Right lobe of liver (tissue), 6 donors: ENCODE data around the gene PTP4A2. TPM values are rescaled to one million over a fixed set of nuclear protein-coding genes. Genes with fewer than 3 reads are reported as not detected.

Source experiments
- ATAC-seq, 4 donors: fragments of 200-7000 bp; cut with Tn5 transposase; one replicate each; pipeline ENCODE4 v1.9.1; 2020; ENCODE audit warnings: mild to moderate bottlenecking in 4 of 4, moderate library complexity in 4 of 4
- DNase-seq, 3 donors: peaks; one replicate each; pipeline ENCODE4 v3.0.0-alpha.2; 2020
- H3K27ac ChIP-seq, 3 donors: fragments of 200-600 bp; one replicate each; pipeline ENCODE4 v1.8.0; 2022
- H3K27me3 ChIP-seq, 2 donors: fragments of 200-600 bp; one replicate each; pipeline ENCODE4 v1.8.0; 2022
- H3K36me3 ChIP-seq, 4 donors: fragments of 200-600 bp; sonication (generic) in 1 of 4; one replicate each; pipeline versions ENCODE4 v1.5.1 to v1.8.0; 2017 to 2022; ENCODE audit warnings: control low read depth in 1 of 4
- H3K4me1 ChIP-seq, 4 donors: fragments of 200-600 bp; sonication (generic) in 1 of 4; one replicate each; pipeline versions ENCODE4 v1.5.1 to v1.8.0; 2017 to 2022; ENCODE audit warnings: control low read depth in 1 of 4
- H3K4me3 ChIP-seq, 3 donors: fragments of 200-600 bp; one replicate each; pipeline ENCODE4 v1.8.0; 2022
- H3K9me3 ChIP-seq, 4 donors: fragments of 200-600 bp; sonication (generic) in 1 of 4; one replicate each; pipeline versions ENCODE4 v1.5.1 to v1.8.0; 2017 to 2022; ENCODE audit warnings: control low read depth in 1 of 4
- POLR2A ChIP-seq: fragments of 450-650 bp; IDR thresholded peaks from one replicate; pipeline ENCODE4 v1.6.1; 2017; ENCODE audit warnings: antibody characterized with exemption, mild to moderate bottlenecking
- WGBS: methylation state at CpG from one replicate; pipeline ENCODE4 v1.1.6; 2018; ENCODE audit warnings: low coverage, low lambda C conversion rate; ENCODE audit not compliant: insufficient coverage; ENCODE audit errors: missing lambda C conversion rate; 5-methylcytosine and 5-hydroxymethylcytosine counted together
- intact Hi-C, 2 donors: fragments of 100-400 bp; cut with DNase I; formaldehyde crosslinking; loops; one replicate each; pipeline versions ENCODE4 v1.11.2 to v1.14.1; 2022
- total RNA-seq, 6 experiments: library from RNA; depleted of rRNA in 2 of 6; stranded (reverse); fragments of >200 nt in 2 of 6; fragmentation: NEBNext Ultra II Directional in 3 of 6; extraction: Animal tissue kit (Norgen Biotek cat#: 25700) in 3 of 6; gene quantifications; one replicate each; pipeline versions ENCODE4 v1.1.0 to v1.2.4, GENCODE V29; 2016 to 2023
- TF ChIP-seq, protein P1 (sequence below), 4 donors: fragments of 200-600 bp in 3 of 4; fragments of 450-650 bp in 1 of 4; IDR thresholded peaks; one replicate each; pipeline versions ENCODE4 v1.5.1 to v1.8.0; 2016 to 2022; ENCODE audit warnings: antibody characterized with exemption in 4 of 4, mild to moderate bottlenecking in 2 of 4
- donor health status: DM: no; HTN: yes; CAD: no.
- donor health status: DM: no; HTN: no; CAD: no.
- donor health status: DM: no; HTN: no; CAD: no.
- donor health status: DM: no; HTN: yes; CAD: no.
- donor health status: DM: no; HTN: yes; CAD: no.

PTP4A2 gene
- total RNA-seq, 6 experiments from 2014 or later: 66.3 to 143 (median 117) TPM

DNA sequence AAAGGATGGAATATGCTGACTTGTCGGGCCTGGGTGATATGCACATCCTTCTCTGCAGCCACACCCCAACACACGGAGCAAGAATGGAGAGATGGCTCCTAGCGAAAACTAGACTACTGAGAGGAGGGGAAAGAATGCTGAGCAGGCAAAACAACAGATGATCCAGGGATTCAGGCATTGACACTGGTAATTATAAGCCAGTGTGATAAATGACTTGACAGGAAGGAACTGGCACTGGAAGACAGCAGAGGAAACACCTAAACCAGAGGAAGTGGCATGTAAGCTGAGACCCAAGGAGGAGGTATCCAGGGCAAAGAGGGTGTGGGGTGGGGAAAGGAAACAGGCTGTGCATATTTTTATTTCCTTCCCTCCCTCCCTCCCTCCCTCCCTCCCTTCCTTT lies 43.8 kb upstream of the PTP4A2 start:
- DNase-seq: no peak
- H3K4me1 ChIP-seq: no peaks in the 10 kb centered on the region
- no peaks in the 10 kb centered on the region for H3K9me3 ChIP-seq
- ATAC-seq: peak in 2 of 4 donors; percentile 20 to 26
- no peaks in the 10 kb centered on the region for H3K27me3 ChIP-seq
- intact Hi-C loops: no loop called here
- H3K4me3 ChIP-seq: no peak overlapping the region
- WGBS: 34% methylated on average over 3 of the region's 3 CpGs
- no peak overlapping the region for H3K27ac ChIP-seq
- TF ChIP-seq POLR2A: no peak
- TF ChIP-seq, protein P1, sequence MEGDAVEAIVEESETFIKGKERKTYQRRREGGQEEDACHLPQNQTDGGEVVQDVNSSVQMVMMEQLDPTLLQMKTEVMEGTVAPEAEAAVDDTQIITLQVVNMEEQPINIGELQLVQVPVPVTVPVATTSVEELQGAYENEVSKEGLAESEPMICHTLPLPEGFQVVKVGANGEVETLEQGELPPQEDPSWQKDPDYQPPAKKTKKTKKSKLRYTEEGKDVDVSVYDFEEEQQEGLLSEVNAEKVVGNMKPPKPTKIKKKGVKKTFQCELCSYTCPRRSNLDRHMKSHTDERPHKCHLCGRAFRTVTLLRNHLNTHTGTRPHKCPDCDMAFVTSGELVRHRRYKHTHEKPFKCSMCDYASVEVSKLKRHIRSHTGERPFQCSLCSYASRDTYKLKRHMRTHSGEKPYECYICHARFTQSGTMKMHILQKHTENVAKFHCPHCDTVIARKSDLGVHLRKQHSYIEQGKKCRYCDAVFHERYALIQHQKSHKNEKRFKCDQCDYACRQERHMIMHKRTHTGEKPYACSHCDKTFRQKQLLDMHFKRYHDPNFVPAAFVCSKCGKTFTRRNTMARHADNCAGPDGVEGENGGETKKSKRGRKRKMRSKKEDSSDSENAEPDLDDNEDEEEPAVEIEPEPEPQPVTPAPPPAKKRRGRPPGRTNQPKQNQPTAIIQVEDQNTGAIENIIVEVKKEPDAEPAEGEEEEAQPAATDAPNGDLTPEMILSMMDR (IDR thresholded peaks at IDR 0.05): no peak
- no peaks in the 10 kb centered on the region for H3K36me3 ChIP-seq

DNA sequence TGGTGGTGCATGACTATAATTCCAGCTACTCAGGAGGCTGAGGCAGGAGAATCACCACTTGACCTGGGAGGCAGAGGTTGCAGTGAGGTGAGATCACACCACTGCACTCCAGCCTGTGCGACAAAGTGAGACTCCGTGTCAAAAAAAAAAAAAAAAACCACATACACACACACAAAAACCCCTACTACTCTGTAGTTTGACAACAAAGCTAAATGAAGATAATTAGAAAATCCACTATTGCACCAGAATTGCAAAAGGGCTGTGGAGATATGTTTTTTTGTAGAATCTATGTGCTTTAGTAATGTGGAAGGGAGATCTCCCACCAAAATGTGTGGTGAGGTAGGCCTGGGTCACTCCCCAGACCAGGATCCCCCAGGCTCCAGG lies 43.3 kb upstream of the PTP4A2 start:
- Histone ChIP-seq H3K4me1 (no peaks in the 10 kb centered on the region), H3K9me3 (no peaks in the 10 kb centered on the region), H3K27ac (no peak overlapping the region), H3K4me3 (no peak overlapping the region), H3K36me3 (no peaks in the 10 kb centered on the region), H3K27me3 (no peaks in the 10 kb centered on the region)
- 50% methylated on average over 1 of the region's 2 CpGs for WGBS
- intact Hi-C loops: no loop called here
- no peak for TF ChIP-seq POLR2A
- TF ChIP-seq, protein P1 (IDR thresholded peaks at IDR 0.05): no peak
- ATAC-seq: no peak
- DNase-seq: no peak

DNA sequence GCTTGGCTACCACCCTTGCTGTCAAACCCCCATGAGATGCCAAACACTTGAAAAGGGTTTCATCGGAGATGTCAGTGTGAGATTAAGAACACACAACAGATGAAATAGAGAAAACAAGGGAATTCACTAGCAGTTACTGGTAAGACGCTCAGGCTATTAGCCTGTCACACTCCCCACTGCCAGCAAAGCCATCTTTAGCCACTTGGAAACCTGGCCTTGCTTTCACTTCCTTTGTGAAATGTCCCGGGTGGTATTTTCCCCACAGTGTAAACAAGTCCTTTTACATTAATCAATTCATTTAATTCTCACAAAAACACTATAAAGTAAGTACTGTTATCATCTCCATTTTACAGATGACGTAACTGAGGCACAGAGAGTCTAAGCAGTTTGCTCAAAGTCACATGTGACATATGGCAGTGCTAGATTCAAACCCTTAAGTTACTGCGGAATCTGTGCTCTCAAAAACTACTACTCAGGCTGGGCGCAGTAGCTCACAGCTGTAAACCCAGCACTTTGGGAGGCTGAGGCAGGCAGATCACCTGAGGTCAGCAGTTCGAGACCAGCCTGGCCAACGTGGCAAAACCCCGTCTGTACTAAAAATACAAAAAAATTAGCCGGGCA lies 42.8 kb upstream of the PTP4A2 start:
- no peaks in the 10 kb centered on the region for H3K4me1 ChIP-seq
- no peaks in the 10 kb centered on the region for H3K36me3 ChIP-seq
- intact Hi-C loops: no loop called here
- no peaks in the 10 kb centered on the region for H3K27me3 ChIP-seq
- TF ChIP-seq POLR2A: no peak
- TF ChIP-seq, protein P1 (IDR thresholded peaks at IDR 0.05): no peak
- no peak for ATAC-seq
- no peaks in the 10 kb centered on the region for H3K9me3 ChIP-seq
- no peak overlapping the region for H3K4me3 ChIP-seq
- H3K27ac ChIP-seq: no peak overlapping the region
- 76% methylated on average over 9 of the region's 10 CpGs for WGBS
- no peak for DNase-seq

DNA sequence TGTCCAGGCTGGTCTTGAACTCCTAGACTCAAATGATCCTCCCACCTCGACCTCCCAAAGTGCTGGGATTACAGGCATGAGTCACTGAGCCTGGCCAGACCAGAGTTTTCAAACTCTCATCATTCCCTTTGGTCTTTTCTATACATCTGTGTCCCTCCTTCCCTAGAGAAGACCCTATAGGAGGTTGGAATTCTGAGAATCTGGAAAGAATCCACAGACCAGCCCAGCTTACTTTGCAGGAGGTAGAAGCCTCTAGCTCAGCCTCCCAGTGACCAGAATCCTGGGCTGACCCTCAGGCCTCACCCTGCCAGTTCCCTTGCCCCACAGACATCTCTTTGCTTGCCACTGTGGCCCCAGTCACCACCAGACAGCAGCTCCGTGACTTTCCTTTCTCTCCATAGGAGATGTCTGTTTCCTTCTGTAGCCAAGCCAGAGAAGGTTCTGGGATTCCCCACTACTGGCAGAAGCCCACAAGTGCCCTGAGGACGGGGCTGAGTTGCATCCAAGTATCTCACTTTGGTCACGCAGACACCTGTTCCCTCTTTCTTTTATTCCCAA lies 40.8 kb upstream of the PTP4A2 start:
- DNase-seq (no peak), ATAC-seq (no peak)
- no peaks in the 10 kb centered on the region for H3K9me3 ChIP-seq
- H3K4me3 ChIP-seq: no peak overlapping the region
- no peaks in the 10 kb centered on the region for H3K4me1 ChIP-seq
- intact Hi-C loops: loop anchor here in 1 of 2 donors (10.0 kb wide), 1 partner anchor 154 kb away; no protein-coding TSS in a partner anchor
- H3K36me3 ChIP-seq: no peaks in the 10 kb centered on the region
- H3K27ac ChIP-seq: no peak overlapping the region
- WGBS: 72% methylated on average over 3 of the region's 4 CpGs
- TF ChIP-seq, protein P1 (IDR thresholded peaks at IDR 0.05): no peak
- no peak for TF ChIP-seq POLR2A
- no peaks in the 10 kb centered on the region for H3K27me3 ChIP-seq
